Natural killer cell treated with Interleukin-12 subunit alpha and Interleukin-12 subunit beta and Interleukin-15 and Interleukin-18, amount 100 ng/mL, for 72 hours (primary cell): ENCODE results near the gene WNK3. TPM values are rescaled to one million over a fixed set of nuclear protein-coding genes. Genes with fewer than 3 reads are reported as not detected.

Experiments used
- ATAC-seq, 2 donors: fragments of 150-1000 bp; cut with Tn5 transposase in 1 of 2; sonication (Bioruptor Pico), chemical (Tn5 transposase) in 1 of 2; 2 replicates each; pipeline ENCODE4 v1.10.0; 2021
- DNase-seq: peaks from one replicate; pipeline ENCODE4 v3.0.0; 2022; ENCODE audit warnings: low spot score
- H3K27ac Mint-ChIP-seq, 2 donors: 1 replicate in 1 of 2; 2 replicates in 1 of 2; pipeline ENCODE4 v1.8.0; 2022; ENCODE audit warnings: mixed read lengths in 2 of 2, mild to moderate bottlenecking in 1 of 2, moderate library complexity in 1 of 2
- H3K27me3 Mint-ChIP-seq, 2 donors: 1 replicate in 1 of 2; 2 replicates in 1 of 2; pipeline ENCODE4 v1.8.0; 2022; ENCODE audit warnings: mixed read lengths in 2 of 2
- H3K36me3 Mint-ChIP-seq: one replicate; pipeline ENCODE4 v1.8.0; 2022; ENCODE audit warnings: mixed read lengths
- H3K4me1 Mint-ChIP-seq, 2 donors: 1 replicate in 1 of 2; 2 replicates in 1 of 2; pipeline ENCODE4 v1.8.0; 2022; ENCODE audit warnings: low read depth in 2 of 2, mixed read lengths in 2 of 2, mild to moderate bottlenecking in 1 of 2
- H3K4me3 Mint-ChIP-seq: one replicate; pipeline ENCODE4 v1.8.0; 2022; ENCODE audit warnings: mixed read lengths
- H3K9me3 Mint-ChIP-seq: 2 replicates; pipeline ENCODE4 v1.8.0; 2022; ENCODE audit warnings: mixed read lengths
- total RNA-seq, 2 donors: library from RNA; stranded (reverse); gene quantifications; one replicate each; pipeline ENCODE4 v1.2.3, GENCODE V29; 2022

Gene WNK3
- total RNA-seq, 2 donors from 2014 or later: 0.26 to 0.33 TPM

GRCh38 chrX:54292755-54293154 is 65.1 kb downstream of the WNK3 start:
- no peak overlapping the region for H3K27ac Mint-ChIP-seq
- H3K9me3 Mint-ChIP-seq: no peaks in the 10 kb centered on the region
- no peak for DNase-seq
- ATAC-seq: no peak
- H3K36me3 Mint-ChIP-seq: no peaks in the 10 kb centered on the region
- H3K4me3 Mint-ChIP-seq: no peak overlapping the region
- no peaks in the 10 kb centered on the region for H3K4me1 Mint-ChIP-seq
- peaks cover 0 to 31% of the 10 kb centered on the region in 2 donors for H3K27me3 Mint-ChIP-seq

GRCh38 chrX:54291758-54292157 is 66.1 kb downstream of the WNK3 start:
- no peak overlapping the region for H3K27ac Mint-ChIP-seq

DNA sequence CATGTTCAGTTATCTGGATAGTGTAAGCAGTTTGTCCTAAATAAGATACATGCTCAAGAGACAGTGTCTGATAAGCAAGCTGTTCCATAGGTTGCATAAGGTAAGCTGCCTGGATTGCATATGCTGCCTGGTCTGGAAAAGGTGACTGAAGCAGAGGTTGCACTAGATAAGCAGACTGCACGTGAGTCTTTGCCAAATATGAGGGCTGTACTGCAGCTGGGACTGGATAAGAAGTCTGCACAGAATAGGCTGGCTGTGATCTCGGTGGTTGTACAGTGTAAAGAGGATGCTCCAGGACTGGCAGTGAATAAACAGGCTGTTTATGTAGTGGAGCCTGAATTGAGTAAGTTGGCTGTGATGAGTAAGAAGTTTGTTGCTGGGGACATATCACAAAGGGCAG is 68.9 kb downstream of the WNK3 start:
- ATAC-seq (no peak), DNase-seq (no peak)
- no peak overlapping the region for H3K27ac Mint-ChIP-seq
- H3K4me3 Mint-ChIP-seq: no peak overlapping the region
- no peaks in the 10 kb centered on the region for H3K4me1 Mint-ChIP-seq
- peaks cover 0 to 30% of the 10 kb centered on the region in 2 donors for H3K27me3 Mint-ChIP-seq
- no peaks in the 10 kb centered on the region for H3K36me3 Mint-ChIP-seq
- H3K9me3 Mint-ChIP-seq: no peaks in the 10 kb centered on the region

More at GRCh38 chrX:54291758-54292157, 66.1 kb downstream of the WNK3 start:
- DNase-seq (no peak), ATAC-seq (no peak)
- Mint-ChIP-seq H3K27me3 (peaks cover 0 to 37% of the 10 kb centered on the region in 2 donors), H3K36me3 (no peaks in the 10 kb centered on the region), H3K4me3 (no peak overlapping the region), H3K9me3 (no peaks in the 10 kb centered on the region), H3K4me1 (no peaks in the 10 kb centered on the region)

DNA sequence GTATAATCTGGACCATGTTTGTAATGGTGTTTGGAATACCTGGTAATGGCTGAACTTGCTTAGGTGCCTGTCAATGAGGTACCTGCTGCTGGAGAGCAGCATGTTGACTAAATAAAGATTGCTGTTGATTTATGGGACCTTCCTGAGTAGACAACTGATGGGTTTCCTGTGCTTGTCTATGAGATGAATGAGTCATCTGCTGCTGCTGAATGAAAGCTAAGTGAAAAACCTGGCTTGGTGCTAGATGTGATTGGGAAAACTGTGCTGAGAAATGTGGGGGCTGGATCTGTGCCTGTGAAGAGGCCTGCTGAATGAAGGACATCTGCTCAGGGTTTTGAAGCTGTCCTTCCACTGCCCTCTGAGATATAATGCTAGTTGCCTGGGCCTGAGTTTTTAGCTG is 69.6 kb downstream of the WNK3 start:
- Mint-ChIP-seq H3K27ac (no peak overlapping the region), H3K27me3 (peaks cover 0 to 30% of the 10 kb centered on the region in 2 donors), H3K36me3 (no peaks in the 10 kb centered on the region), H3K4me1 (no peaks in the 10 kb centered on the region), H3K4me3 (no peak overlapping the region), H3K9me3 (no peaks in the 10 kb centered on the region)
- no peak for ATAC-seq
- no peak for DNase-seq

- H3K4me1 Mint-ChIP-seq: no peaks in the 10 kb centered on the region
Observed at GRCh38 chrX:54281676-54282075, 76.2 kb downstream of the WNK3 start.

GRCh38 chrX:54280466-54280865 is 77.4 kb downstream of the WNK3 start:
- H3K4me1 Mint-ChIP-seq: no peaks in the 10 kb centered on the region
- no peaks in the 10 kb centered on the region for H3K36me3 Mint-ChIP-seq
- no peaks in the 10 kb centered on the region for H3K9me3 Mint-ChIP-seq
- DNase-seq (no peak), ATAC-seq (no peak)
- no peak overlapping the region for H3K4me3 Mint-ChIP-seq
- H3K27ac Mint-ChIP-seq: no peak overlapping the region
- H3K27me3 Mint-ChIP-seq: peaks cover 3 to 7% of the 10 kb centered on the region in 2 donors

More at GRCh38 chrX:54281676-54282075, 76.2 kb downstream of the WNK3 start:
- DNase-seq (no peak), ATAC-seq (no peak)
- H3K36me3 Mint-ChIP-seq: no peaks in the 10 kb centered on the region
- peaks cover 0 to 5% of the 10 kb centered on the region in 2 donors for H3K27me3 Mint-ChIP-seq
- H3K4me3 Mint-ChIP-seq: no peak overlapping the region
- no peak overlapping the region for H3K27ac Mint-ChIP-seq
- no peaks in the 10 kb centered on the region for H3K9me3 Mint-ChIP-seq

DNA sequence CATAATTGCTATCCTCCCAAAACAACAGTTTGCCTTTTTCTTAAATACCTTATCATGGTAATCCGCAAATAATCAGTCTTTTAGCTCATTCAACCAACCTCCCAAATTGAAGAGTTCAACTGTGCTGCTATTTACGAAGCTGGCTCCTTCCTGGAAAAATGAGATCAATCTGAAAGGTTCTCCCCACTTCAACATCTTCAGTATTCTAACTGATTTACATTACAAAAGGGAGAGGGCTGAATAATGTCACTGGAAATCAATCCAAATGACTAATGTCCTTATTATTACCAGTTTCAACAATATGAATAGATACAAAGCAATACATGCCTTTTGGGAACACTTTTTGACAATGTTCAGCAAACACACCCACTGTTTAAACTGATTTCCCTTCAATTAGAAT is 86.2 kb downstream of the WNK3 start:
- H3K27me3 Mint-ChIP-seq: peaks cover 19 to 20% of the 10 kb centered on the region in 2 donors
- no peaks in the 10 kb centered on the region for H3K9me3 Mint-ChIP-seq
- no peaks in the 10 kb centered on the region for H3K36me3 Mint-ChIP-seq
- ATAC-seq: no peak
- H3K27ac Mint-ChIP-seq: no peak overlapping the region
- no peak overlapping the region for H3K4me3 Mint-ChIP-seq
- H3K4me1 Mint-ChIP-seq: no peaks in the 10 kb centered on the region
- DNase-seq: no peak

DNA sequence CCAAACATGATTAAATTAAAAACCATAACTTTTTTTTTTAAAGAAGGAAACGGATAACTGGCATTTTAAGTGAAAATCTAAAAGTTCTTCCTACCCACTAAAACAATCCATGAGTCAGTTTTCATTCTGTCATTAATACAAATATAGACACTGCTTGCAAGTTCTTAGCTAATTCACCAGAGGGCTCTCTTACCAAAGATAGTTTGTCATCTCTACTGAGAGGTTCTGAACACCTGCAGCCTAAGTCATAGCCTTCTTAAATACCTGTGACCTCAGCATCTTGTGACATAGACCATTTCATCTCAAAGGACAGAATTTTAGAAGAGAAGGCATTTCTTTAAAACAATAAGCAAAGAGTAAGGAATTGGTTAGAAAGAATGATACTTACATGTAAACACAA is 109.5 kb downstream of the WNK3 start:
- Mint-ChIP-seq H3K4me3 (no peak overlapping the region), H3K4me1 (no peaks in the 10 kb centered on the region), H3K9me3 (no peaks in the 10 kb centered on the region), H3K27me3 (peaks cover 14 to 33% of the 10 kb centered on the region in 2 donors), H3K27ac (no peak overlapping the region), H3K36me3 (no peaks in the 10 kb centered on the region)
- no peak for ATAC-seq
- no peak for DNase-seq

GRCh38 chrX:54246866-54247265 is 111.0 kb downstream of the WNK3 start:
- peaks cover 14 to 36% of the 10 kb centered on the region in 2 donors for H3K27me3 Mint-ChIP-seq
- H3K9me3 Mint-ChIP-seq: no peaks in the 10 kb centered on the region
- no peaks in the 10 kb centered on the region for H3K36me3 Mint-ChIP-seq
- no peak overlapping the region for H3K27ac Mint-ChIP-seq
- no peak overlapping the region for H3K4me3 Mint-ChIP-seq
- no peaks in the 10 kb centered on the region for H3K4me1 Mint-ChIP-seq
- no peak for DNase-seq
- no peak for ATAC-seq

DNA sequence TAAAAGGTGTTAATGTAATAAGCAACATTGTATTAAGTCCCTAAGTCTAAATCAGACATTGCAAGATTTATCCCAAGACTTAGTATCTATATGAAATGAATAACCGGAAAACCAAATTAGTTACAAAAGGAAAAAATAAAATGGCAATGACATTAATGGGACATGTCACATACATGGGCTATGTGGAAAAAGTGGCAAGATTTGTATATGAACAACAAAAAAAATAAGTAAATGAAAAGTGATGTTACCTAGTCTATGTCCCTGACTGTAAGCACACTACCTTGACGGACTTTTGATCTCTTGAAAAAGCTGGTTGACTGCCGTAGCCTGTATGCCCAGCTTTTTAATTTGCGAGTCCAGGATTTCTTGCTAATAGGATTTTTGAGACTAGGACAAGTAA is 119.3 kb downstream of the WNK3 start:
- H3K36me3 Mint-ChIP-seq: no peaks in the 10 kb centered on the region
- ATAC-seq: no peak
- peaks cover 9 to 18% of the 10 kb centered on the region in 2 donors for H3K27me3 Mint-ChIP-seq

DNA sequence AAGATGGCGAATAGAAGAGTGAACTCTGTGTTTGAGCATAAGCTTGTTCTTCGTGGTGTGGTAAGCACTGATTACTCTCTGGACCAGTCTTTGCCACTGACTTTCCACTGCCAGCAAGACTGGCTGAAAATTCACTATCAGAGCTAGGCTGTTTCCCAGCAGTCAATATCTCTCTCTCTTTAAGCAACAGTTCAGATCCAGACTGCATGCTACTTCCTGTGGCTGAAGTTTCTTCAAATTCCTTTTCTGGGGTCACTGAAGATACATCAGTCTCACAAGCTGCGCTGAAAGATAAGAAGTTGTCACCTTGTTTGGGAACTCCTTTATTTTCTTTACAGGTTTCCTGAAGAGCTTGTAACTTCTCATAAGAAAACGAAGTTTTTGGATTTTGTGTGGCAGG is 120.8 kb downstream of the WNK3 start:
- H3K36me3 Mint-ChIP-seq: no peaks in the 10 kb centered on the region
- DNase-seq: no peak
- H3K4me1 Mint-ChIP-seq: no peaks in the 10 kb centered on the region
- no peak overlapping the region for H3K27ac Mint-ChIP-seq
- H3K27me3 Mint-ChIP-seq: peaks cover 9 to 14% of the 10 kb centered on the region in 2 donors
- ATAC-seq: no peak
- no peak overlapping the region for H3K4me3 Mint-ChIP-seq
- no peaks in the 10 kb centered on the region for H3K9me3 Mint-ChIP-seq

More for the DNA sequence above, 119.3 kb downstream of the WNK3 start:
- no peaks in the 10 kb centered on the region for H3K9me3 Mint-ChIP-seq
- no peaks in the 10 kb centered on the region for H3K4me1 Mint-ChIP-seq
- no peak overlapping the region for H3K4me3 Mint-ChIP-seq
- DNase-seq: no peak
- H3K27ac Mint-ChIP-seq: no peak overlapping the region

- no peaks in the 10 kb centered on the region for H3K36me3 Mint-ChIP-seq
- no peak overlapping the region for H3K4me3 Mint-ChIP-seq
- ATAC-seq (no peak), DNase-seq (no peak)
- no peaks in the 10 kb centered on the region for H3K4me1 Mint-ChIP-seq
- H3K27ac Mint-ChIP-seq: no peak overlapping the region
- H3K9me3 Mint-ChIP-seq: no peaks in the 10 kb centered on the region
- H3K27me3 Mint-ChIP-seq: peaks cover 0 to 2% of the 10 kb centered on the region in 2 donors
Observed at GRCh38 chrX:54230435-54231148, 127.3 kb downstream of the WNK3 start.

DNA sequence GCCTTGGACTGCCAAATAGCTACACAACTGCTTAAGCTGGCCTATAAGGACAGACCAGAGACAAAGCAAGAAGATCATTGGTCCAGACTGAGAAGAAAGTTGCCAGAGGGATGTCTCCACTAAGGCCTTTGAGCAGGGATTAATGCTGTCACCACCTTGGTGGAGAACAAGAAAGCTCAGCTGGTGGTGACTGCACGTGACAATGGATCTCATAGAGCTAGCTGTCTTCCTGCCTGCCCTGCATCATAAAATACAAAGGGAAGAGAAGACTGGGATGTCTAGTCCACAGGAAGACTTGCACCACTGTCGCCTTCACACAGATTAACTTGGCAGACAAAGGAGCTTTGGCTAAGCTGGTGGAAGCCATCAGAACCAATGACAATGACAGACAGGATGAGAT is 134.3 kb downstream of the WNK3 start:
- H3K4me1 Mint-ChIP-seq: no peaks in the 10 kb centered on the region
- DNase-seq (no peak), ATAC-seq (no peak)
- no peak overlapping the region for H3K27ac Mint-ChIP-seq
- no peaks in the 10 kb centered on the region for H3K9me3 Mint-ChIP-seq
- H3K36me3 Mint-ChIP-seq: no peaks in the 10 kb centered on the region
- peaks cover 0 to 2% of the 10 kb centered on the region in 2 donors for H3K27me3 Mint-ChIP-seq
- no peak overlapping the region for H3K4me3 Mint-ChIP-seq

DNA sequence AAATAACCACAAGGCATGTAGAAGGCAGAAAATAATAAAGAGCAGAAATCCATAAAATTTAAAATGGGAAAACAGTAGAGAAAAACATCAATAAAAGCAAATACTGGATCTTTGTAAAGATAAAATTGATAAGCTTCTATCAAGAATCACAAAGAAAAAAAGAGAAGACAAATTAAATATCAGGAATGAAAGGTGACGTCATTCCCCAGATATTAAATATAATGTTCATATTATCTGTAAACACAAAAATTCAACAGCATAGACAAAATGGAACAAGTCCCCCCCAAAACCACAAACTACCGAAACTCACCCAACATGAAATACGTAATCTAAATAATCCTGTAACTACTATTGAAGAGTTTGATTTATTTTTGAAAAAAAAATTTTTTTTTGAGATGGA is 144.2 kb downstream of the WNK3 start:
- Mint-ChIP-seq H3K4me1 (no peaks in the 10 kb centered on the region), H3K36me3 (no peaks in the 10 kb centered on the region), H3K27ac (no peak overlapping the region), H3K27me3 (peaks cover 0 to 5% of the 10 kb centered on the region in 2 donors), H3K4me3 (no peak overlapping the region), H3K9me3 (no peaks in the 10 kb centered on the region)
- ATAC-seq (no peak), DNase-seq (no peak)

DNA sequence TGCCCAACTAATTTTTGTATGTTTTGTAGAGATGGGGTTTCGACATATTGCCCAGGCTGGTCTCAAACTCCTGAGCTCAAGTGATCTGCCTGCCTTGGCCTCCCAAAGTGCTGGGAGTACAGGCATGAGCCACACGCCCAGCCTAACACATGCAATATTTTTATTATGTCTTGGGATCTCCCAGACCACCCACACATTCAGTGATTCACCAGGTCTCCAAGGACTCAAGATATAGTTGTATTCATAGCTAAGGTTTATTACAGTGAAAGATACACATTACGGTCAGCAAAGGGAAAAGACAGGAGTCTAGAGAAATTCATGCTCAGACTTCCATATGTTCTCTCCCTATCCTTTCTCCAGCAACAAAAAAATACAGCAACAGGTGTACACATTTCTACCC is 149.3 kb downstream of the WNK3 start:
- no peaks in the 10 kb centered on the region for H3K9me3 Mint-ChIP-seq
- H3K4me3 Mint-ChIP-seq: no peak overlapping the region
- peaks cover 0 to 16% of the 10 kb centered on the region in 2 donors for H3K27me3 Mint-ChIP-seq
- no peak overlapping the region for H3K27ac Mint-ChIP-seq
- H3K36me3 Mint-ChIP-seq: no peaks in the 10 kb centered on the region
- no peaks in the 10 kb centered on the region for H3K4me1 Mint-ChIP-seq
- DNase-seq (no peak), ATAC-seq (no peak)
